CD1c-positive myeloid dendritic cell (primary cell): ENCODE results near the gene CCN2.

ENCODE experiments used
- DNase-seq: peaks from one replicate; pipeline ENCODE4 v3.0.0-alpha.2; 2016; ENCODE audit errors: extremely low spot score

Gene CCN2

DNA sequence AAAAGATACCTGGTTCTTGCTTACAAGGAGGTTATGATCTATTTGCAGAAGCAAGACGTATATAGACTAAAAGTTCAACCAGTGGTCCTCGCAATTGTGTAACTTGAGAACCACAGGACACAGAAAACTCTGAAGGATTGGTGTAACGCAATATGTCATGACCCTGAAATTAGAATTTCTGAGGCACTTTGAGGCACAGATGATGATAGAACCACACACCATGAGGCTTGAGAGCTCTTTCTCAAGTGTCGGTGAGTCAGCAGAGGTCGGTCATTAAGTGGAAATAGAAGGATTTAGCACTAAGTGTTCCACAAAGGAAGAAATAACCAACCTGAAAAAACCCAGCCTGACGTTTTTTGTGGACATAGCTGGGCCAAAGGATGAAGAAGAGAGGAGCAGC is 15.3 kb upstream of the CCN2 start:
- no peak for DNase-seq

GRCh38 chr6:131963063-131963462 is 11.9 kb upstream of the CCN2 start:
- DNase-seq, result no peak

DNA sequence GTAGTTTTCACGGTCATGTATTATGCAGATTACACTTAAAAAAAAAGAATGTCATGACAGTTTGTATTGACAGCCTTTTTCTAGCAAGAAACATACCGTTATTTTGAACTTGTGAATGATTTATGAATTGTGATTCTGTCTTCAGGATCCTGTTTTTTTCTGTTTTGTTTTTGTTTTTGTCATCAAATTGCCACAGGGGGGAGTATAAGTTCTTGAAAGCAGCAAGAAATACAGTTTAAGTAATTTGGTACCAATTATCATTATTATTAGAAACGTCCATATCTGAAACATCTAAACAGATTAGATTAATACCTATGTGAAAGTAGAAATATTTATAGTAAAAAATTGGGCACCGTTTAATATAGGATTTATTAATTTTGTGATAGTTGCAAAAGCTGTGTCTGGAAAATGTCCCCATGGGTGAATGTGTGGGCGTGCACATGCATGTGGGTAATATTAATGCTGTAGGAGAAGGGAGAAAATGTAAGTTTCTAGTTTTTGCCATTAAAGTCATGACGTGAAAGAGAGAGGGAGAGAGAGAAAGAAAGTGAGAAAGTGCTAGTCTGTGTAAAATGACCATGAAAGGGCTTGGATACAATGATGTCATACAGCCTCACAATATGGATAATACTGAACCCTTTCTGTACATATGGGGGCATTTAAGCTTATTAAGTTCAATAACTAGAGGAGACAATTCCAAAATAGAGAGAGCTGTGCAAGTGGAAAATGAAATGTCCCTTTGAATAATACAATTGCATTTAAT is 9.4 kb upstream of the CCN2 start:
- DNase-seq, result no peak

GRCh38 chr6:131958542-131959470 is 7.6 kb upstream of the CCN2 start:
- DNase-seq, result no peak

DNA sequence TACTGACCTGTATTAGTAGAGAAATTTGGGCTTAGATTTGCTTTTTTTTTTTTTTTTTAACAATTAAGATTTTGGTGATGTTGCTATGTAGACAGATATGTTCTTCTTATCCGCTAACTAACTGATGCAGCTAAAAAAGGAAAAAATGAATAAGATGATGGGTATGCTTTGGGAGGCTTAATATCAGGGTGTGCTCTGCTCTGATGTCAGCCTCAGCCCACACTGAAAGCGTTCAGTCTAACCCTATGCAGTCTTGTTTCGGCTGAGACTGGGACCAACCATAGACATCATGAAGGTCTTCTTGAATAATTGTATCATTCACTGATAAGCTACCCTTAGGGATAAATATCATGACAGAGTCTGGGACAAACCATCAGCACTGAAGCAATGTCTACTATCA is 6.9 kb upstream of the CCN2 start:
- DNase-seq, result no peak

- DNase-seq, result no peak
These were observed 4.7 kb upstream of the CCN2 start for GRCh38 chr6:131955876-131956275.

- no peak for DNase-seq
These were observed 4.0 kb upstream of the CCN2 start for GRCh38 chr6:131955192-131955591.

GRCh38 chr6:131954775-131955107 is 3.6 kb upstream of the CCN2 start:
- DNase-seq, result no peak

DNA sequence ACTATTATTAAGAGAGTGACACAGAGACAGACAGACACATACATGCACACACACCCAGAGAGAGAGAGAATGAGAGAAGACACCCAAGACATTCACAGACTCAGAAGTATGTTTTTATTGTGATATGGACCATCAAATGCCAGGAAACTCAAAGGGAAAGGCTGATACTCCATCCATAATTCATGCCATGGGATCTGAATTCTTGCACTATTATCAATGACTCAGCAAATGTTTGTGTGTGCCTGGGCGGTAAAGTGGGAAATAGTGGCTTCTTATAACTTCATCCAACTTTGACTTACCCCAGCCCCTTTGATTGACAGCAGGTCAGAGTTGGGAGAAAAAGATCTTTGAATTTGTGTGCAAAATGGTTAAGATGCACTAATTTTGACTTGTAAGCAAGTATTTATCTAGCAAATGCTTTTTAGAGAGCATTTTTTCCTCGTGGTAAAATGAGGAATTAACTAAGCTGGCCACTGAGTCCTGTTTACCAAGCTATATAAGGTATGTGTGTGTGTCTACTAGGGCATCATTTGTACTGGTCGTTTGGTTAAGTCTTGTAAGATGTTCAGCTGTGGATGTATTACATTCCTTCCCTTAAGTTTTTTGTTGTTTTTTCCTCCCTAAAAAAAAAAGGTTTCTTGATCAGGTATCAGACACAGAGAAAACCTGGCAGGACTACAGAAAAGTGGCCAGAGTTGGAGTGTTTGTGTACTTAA is 3.0 kb upstream of the CCN2 start:
- no peak for DNase-seq

GRCh38 chr6:131952886-131953509 is 1.8 kb upstream of the CCN2 start:
- DNase-seq, result no peak

GRCh38 chr6:131951576-131952230 is 531 bp upstream of the CCN2 start:
- no peak for DNase-seq

DNA sequence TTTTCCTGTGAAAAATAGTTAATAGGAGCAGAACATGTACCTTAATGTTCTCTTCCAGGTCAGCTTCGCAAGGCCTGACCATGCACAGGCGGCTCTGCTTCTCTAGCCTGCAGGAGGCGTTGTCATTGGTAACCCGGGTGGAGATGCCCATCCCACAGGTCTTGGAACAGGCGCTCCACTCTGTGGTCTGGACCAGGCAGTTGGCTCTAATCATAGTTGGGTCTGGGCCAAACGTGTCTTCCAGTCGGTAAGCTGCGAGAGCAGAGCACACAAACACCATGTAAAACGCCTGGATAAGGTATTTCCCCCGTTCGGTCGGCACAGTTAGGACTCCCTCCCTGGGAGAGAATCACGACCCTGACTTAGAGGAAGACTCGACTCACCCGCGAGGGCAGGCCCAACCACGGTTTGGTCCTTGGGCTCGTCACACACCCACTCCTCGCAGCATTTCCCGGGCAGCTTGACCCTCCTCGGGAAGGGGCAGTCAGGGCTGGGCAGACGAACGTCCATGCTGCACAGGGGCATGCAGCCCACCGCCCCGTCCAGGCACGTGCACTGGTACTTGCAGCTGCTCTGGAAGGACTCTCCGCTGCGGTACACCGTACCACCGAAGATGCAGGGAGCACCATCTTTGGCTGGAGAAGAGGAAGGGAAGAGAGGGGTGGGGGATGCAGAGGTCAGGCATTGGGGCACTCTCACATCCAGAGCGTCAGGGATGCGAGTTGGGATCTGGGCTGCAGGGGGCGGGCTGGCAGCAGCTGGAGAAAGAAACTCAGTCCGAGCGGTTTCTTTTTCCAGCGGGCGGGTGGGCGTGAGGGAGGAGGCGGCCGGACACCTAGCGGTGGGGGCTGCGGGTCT is 1.0 kb downstream of the CCN2 start:
- peak; percentile 6 for DNase-seq

DNA sequence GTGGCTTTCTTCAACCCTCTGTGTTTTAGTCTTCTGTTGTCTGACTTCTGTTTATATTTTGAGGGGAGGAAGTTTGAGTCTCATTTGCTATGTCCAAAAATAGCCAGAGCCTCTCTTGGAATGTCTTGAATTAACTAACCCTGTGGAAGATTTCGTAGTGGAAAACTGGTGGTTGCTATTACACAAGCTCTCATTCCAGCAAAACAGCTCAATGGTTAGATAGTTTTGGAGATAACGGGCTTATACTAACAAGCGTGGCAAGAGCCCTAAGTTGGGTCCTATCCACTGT is 1.6 kb downstream of the CCN2 start:
- no peak for DNase-seq

GRCh38 chr6:131948692-131949619 is 2.2 kb downstream of the CCN2 start:
- no peak for DNase-seq

DNA sequence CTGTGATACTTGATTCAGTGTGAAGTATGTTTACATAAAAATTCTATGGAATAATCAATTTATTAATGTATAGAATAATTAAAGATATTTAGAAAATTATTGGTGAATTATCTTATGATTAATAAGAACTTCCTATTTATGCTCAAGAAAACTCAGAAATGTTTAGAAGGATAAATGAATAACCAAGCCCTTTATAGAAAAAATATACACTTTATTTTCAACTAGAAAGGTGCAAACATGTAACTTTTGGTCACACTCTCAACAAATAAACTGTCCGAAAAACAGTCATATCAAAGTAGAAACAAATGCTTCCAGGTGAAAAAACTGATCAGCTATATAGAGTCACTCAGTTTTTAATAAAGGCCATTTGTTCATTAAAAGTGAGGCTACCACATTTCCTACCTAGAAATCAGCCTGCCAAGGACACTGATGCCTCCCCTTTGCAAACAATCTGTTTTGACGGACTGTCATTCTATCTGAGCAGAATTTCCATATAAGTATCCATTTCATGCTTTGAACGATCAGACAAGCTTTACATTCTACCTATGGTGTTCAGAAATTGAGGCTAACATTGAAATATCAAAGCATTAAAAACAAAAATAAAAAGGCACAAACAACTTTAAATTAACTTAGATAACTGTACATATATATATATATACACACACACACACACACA is 3.0 kb downstream of the CCN2 start:
- no peak for DNase-seq

DNA sequence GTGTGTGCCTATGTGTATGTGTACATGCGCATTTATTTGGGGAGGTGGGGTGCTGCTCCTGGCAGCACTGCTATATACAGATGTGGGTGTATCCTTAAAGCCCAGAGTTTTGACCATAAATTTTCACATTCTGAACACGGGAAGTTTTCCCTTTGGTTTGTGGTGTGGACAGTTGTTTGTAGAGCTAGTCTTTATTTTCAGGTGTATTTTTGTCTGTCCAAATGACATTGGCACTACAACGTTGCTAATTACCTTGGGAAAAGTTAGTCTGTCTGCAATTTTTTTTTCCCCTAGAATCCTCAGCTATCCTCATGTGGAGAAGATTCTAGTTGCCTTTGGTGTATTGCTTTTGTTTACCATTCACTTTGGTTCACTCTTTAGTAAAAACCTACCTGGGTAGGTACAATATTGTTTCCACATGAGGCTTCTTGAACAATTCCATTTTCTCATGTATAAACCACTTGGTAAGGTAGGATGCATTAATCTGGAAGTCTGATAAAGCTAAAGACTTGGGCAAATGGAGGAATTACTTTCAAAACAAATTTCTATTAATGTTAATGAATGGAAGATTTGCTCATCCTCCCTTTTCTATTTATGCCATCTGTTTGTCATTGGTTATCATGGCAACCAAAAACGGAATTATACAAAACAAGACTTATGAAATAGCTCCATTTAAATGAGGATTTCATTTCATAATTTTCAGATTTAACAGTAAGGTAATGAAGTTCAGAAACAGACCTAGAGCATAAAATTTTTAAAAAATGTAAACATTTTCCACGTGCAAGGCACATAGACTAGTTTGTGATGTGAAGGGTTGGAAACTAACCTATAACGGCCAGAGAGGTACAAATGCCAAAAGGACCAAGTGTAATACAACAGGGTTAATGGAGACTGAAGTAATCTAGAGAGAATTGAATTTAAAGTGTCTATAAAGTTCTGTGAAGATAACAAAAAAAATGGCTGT is 3.9 kb downstream of the CCN2 start:
- DNase-seq, result no peak

DNA sequence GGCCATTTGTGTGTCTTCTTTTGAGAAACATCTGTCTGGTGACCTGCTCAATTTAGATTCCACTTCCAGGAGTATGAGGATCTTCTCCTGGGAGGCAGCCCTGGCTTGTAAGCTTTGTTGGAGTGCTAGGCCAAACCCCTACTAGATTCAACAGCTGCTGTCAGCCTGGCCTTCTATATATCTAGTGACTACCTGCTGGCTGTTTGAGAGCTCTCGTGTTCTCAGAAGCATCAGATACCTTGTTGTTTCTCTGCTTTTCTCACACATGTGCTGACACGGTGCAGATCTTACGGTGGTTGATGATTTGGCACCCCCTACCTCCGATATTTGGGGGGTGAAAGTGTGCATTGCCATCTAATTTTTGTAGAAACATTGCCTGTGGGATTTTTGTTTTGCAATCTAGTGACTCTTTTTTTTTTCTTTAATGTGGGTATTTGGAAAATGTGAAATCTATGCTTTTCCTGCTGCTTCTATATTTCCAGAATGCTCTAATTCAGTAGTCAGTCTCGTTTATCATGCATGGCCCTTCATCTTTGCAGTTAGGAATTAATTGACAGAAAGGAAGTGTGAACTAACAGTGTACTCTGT is 4.7 kb downstream of the CCN2 start:
- DNase-seq, result no peak

- DNase-seq, result no peak
These were observed 5.2 kb downstream of the CCN2 start for GRCh38 chr6:131945971-131946370.
